H9 (cell line): ENCODE results near the gene GARNL3. TPM values are rescaled to one million over a fixed set of nuclear protein-coding genes. Genes with fewer than 3 reads are reported as not detected.

Experiments used
- DNase-seq: peaks from one replicate; pipeline ENCODE4 v3.0.0-alpha.2; 2017
- H2AFZ ChIP-seq: one replicate; pipeline ENCODE4 v1.6.1; 2013; ENCODE audit warnings: mild to moderate bottlenecking, low read length, control low read depth, moderate library complexity
- H2AK5ac ChIP-seq: 2 replicates; pipeline ENCODE4 v1.6.1; 2013; ENCODE audit warnings: low read length, control low read depth, mixed read lengths; ENCODE audit not compliant: insufficient read length
- H2BK120ac ChIP-seq: one replicate; pipeline ENCODE4 v1.6.1; 2013; ENCODE audit warnings: low read depth, mild to moderate bottlenecking, low read length, control low read depth, inconsistent platforms; ENCODE audit not compliant: poor library complexity, severe bottlenecking
- H2BK12ac ChIP-seq: 2 replicates; pipeline ENCODE4 v1.6.1; 2013; ENCODE audit warnings: low read length, control low read depth, mixed read lengths, low read depth; ENCODE audit not compliant: insufficient read length
- H2BK15ac ChIP-seq: 2 replicates; pipeline ENCODE4 v1.6.1; 2013; ENCODE audit warnings: low read depth, low read length, control low read depth
- H2BK20ac ChIP-seq: one replicate; pipeline ENCODE4 v1.6.1; 2013; ENCODE audit warnings: low read depth, mild to moderate bottlenecking, low read length, control low read depth, inconsistent platforms; ENCODE audit not compliant: poor library complexity, severe bottlenecking
- H2BK5ac ChIP-seq: 2 replicates; pipeline ENCODE4 v1.6.1; 2013; ENCODE audit warnings: low read length, control low read depth, mixed read lengths; ENCODE audit not compliant: insufficient read length
- H3K14ac ChIP-seq: 2 replicates; pipeline ENCODE4 v1.6.1; 2013; ENCODE audit warnings: low read length, control low read depth; ENCODE audit not compliant: insufficient read depth
- H3K18ac ChIP-seq: 2 replicates; pipeline ENCODE4 v1.6.1; 2013; ENCODE audit warnings: low read depth, mild to moderate bottlenecking, mixed read lengths, low read length, control low read depth; ENCODE audit not compliant: insufficient read length
- H3K23ac ChIP-seq: 2 replicates; pipeline ENCODE4 v1.6.1; 2013; ENCODE audit warnings: low read length, control low read depth, mixed read lengths, low read depth; ENCODE audit not compliant: insufficient read length
- H3K23me2 ChIP-seq: 2 replicates; pipeline ENCODE4 v1.6.1; 2013; ENCODE audit warnings: low read depth, mild to moderate bottlenecking, mixed read lengths, low read length, control low read depth; ENCODE audit not compliant: insufficient read length, poor library complexity, severe bottlenecking
- H3K27ac ChIP-seq: 2 replicates; pipeline ENCODE4 v1.5.1; 2013; ENCODE audit warnings: low read length, control low read depth, mixed read lengths, low read depth; ENCODE audit not compliant: insufficient read length
- H3K27me3 ChIP-seq: 2 replicates; pipeline ENCODE4 v1.6.1; 2013; ENCODE audit warnings: low read length, control low read depth, inconsistent platforms; ENCODE audit not compliant: insufficient read depth
- H3K4ac ChIP-seq: 2 replicates; pipeline ENCODE4 v1.6.1; 2013; ENCODE audit warnings: low read depth, mild to moderate bottlenecking, control low read depth, inconsistent platforms, low read length, moderate library complexity
- H3K4me1 ChIP-seq: 2 replicates; pipeline ENCODE4 v1.6.1; 2013; ENCODE audit warnings: low read length, control low read depth, inconsistent platforms; ENCODE audit not compliant: insufficient read depth
- H3K4me2 ChIP-seq: 2 replicates; pipeline ENCODE4 v1.6.1; 2013; ENCODE audit warnings: low read length, control low read depth, mixed read lengths; ENCODE audit not compliant: insufficient read length, insufficient read depth
- H3K56ac ChIP-seq: 2 replicates; pipeline ENCODE4 v1.6.1; 2013; ENCODE audit warnings: low read depth, mild to moderate bottlenecking, mixed read lengths, low read length, control low read depth; ENCODE audit not compliant: insufficient read length
- H3K79me1 ChIP-seq: 2 replicates; pipeline ENCODE4 v1.6.1; 2013; ENCODE audit warnings: low read depth, mild to moderate bottlenecking, moderate library complexity, low read length, control low read depth, inconsistent platforms; ENCODE audit not compliant: insufficient read depth, poor library complexity, severe bottlenecking
- H3K79me2 ChIP-seq: 2 replicates; pipeline ENCODE4 v1.6.1; 2013; ENCODE audit warnings: low read length, control low read depth, inconsistent platforms; ENCODE audit not compliant: insufficient read depth
- H3K9ac ChIP-seq: 2 replicates; pipeline ENCODE4 v1.6.1; 2013; ENCODE audit warnings: low read length, control low read depth, mixed read lengths; ENCODE audit not compliant: insufficient read length; ENCODE audit errors: extremely low read depth
- H3K9me3 ChIP-seq: one replicate; pipeline ENCODE4 v1.6.1; 2013; ENCODE audit warnings: low read depth, low read length, inconsistent platforms; ENCODE audit not compliant: control insufficient read depth
- H3T11ph ChIP-seq: one replicate; pipeline ENCODE4 v1.6.1; 2013; ENCODE audit warnings: mild to moderate bottlenecking, low read length, control low read depth, inconsistent platforms
- H4K20me1 ChIP-seq: one replicate; pipeline ENCODE4 v1.6.1; 2013; ENCODE audit not compliant: control insufficient read depth, insufficient read length, insufficient read depth
- H4K5ac ChIP-seq: 2 replicates; pipeline ENCODE4 v1.6.1; 2013; ENCODE audit warnings: low read depth, mild to moderate bottlenecking, mixed read lengths, low read length, control low read depth; ENCODE audit not compliant: insufficient read length
- H4K8ac ChIP-seq: replicated peaks from 2 replicates; pipeline ENCODE4 v1.6.1; 2013; ENCODE audit warnings: low read length, control low read depth, mixed read lengths, low read depth; ENCODE audit not compliant: insufficient read length
- H4K91ac ChIP-seq: 2 replicates; pipeline ENCODE4 v1.6.1; 2013; ENCODE audit warnings: low read depth, mild to moderate bottlenecking, moderate library complexity, mixed read lengths, low read length, control low read depth; ENCODE audit not compliant: insufficient read length
- H3K27ac Mint-ChIP-seq, 3 experiments: 2 replicates in 2 of 3; 3 replicates in 1 of 3; pipeline ENCODE4 v1.8.0; 2020 to 2021; ENCODE audit warnings: mixed read lengths in 3 of 3, mild to moderate bottlenecking in 1 of 3, moderate library complexity in 1 of 3
- H3K27me3 Mint-ChIP-seq: 2 replicates; pipeline ENCODE4 v1.8.0; 2021; ENCODE audit warnings: low read depth, mild to moderate bottlenecking, moderate library complexity, mixed read lengths
- H3K36me3 Mint-ChIP-seq, 3 experiments: 2 replicates in 2 of 3; 3 replicates in 1 of 3; pipeline ENCODE4 v1.8.0; 2020 to 2021; ENCODE audit warnings: low read depth in 3 of 3, mixed read lengths in 3 of 3; ENCODE audit not compliant: insufficient read depth in 1 of 3
- H3K4me1 Mint-ChIP-seq, 2 experiments: 2 replicates each; pipeline ENCODE4 v1.8.0; 2020; ENCODE audit warnings: mixed read lengths in 2 of 2
- H3K4me3 Mint-ChIP-seq, 2 experiments: 2 replicates in 1 of 2; 3 replicates in 1 of 2; pipeline ENCODE4 v1.8.0; 2020 to 2021; ENCODE audit warnings: mild to moderate bottlenecking in 2 of 2, mixed read lengths in 2 of 2, moderate library complexity in 1 of 2
- H3K9me3 Mint-ChIP-seq, 2 experiments: 2 replicates in 1 of 2; 3 replicates in 1 of 2; pipeline ENCODE4 v1.8.0; 2020; ENCODE audit warnings: mild to moderate bottlenecking in 2 of 2, mixed read lengths in 2 of 2, moderate library complexity in 1 of 2
- CTCF ChIP-seq: fragments of 200-600 bp; sonication (generic); conservative IDR thresholded peaks from 3 replicates; pipeline ENCODE4 v1.8.0; 2021; ENCODE audit warnings: antibody characterized with exemption, mild to moderate bottlenecking
- WGBS: extraction: QIAGEN DNeasy Blood & Tissue Kit; methylation state at CpG from one replicate; pipeline ENCODE4 v1.1.7; 2013; ENCODE audit warnings: missing lambda C conversion rate, low lambda C conversion rate, mixed read lengths; ENCODE audit not compliant: insufficient read length; ENCODE audit errors: extremely low coverage; 5-methylcytosine and 5-hydroxymethylcytosine counted together
- total RNA-seq: library from RNA; stranded (reverse); gene quantifications from 2 replicates; pipeline ENCODE4 v1.2.1, GENCODE V29; 2021

GARNL3 gene
- total RNA-seq, 1 experiment from 2014 or later: 8.7 TPM

- Histone ChIP-seq H3K4me2 (no peak overlapping the region), H3K23me2 (no peaks in the 10 kb centered on the region), H3K27me3 (no peaks in the 10 kb centered on the region), H3K4me1 (no peaks in the 10 kb centered on the region), H3K27ac (no peak overlapping the region), H3K79me2 (no peaks in the 10 kb centered on the region), H2BK12ac (no peak overlapping the region), H3K4ac (no peak overlapping the region), H3K9me3 (no peaks in the 10 kb centered on the region), H4K91ac (no peak overlapping the region), H3K18ac (no peak overlapping the region), H2BK20ac (no peak overlapping the region), H3K79me1 (no peaks in the 10 kb centered on the region), H3T11ph (no peak overlapping the region), H3K14ac (no peak overlapping the region), H3K23ac (no peak overlapping the region), H4K8ac (no peak overlapping the region), H2BK15ac (no peak overlapping the region), H4K5ac (no peak overlapping the region), H4K20me1 (no peaks in the 10 kb centered on the region), H2BK120ac (no peak overlapping the region), H3K9ac (no peak overlapping the region), H3K56ac (no peak overlapping the region), H2AK5ac (no peak overlapping the region), H2BK5ac (no peak overlapping the region), H2AFZ (no peak overlapping the region)
- peaks cover 0 to 4% (median 4%) of the 10 kb centered on the region in 3 experiments; a peak in 3 of 7 replicates for H3K36me3 Mint-ChIP-seq
- H3K27ac Mint-ChIP-seq: no peak overlapping the region
- no peak overlapping the region for H3K4me3 Mint-ChIP-seq
- DNase-seq: no peak
- no CpG with 5 or more reads among the region's 1 CpG for WGBS
- no peaks in the 10 kb centered on the region for H3K27me3 Mint-ChIP-seq
- H3K4me1 Mint-ChIP-seq: peaks cover 7 to 11% of the 10 kb centered on the region in 2 experiments; a peak in 3 of 4 replicates
- H3K9me3 Mint-ChIP-seq: peaks cover 2% of the 10 kb centered on the region in 2 experiments; a peak in 2 of 5 replicates
- no peak for TF ChIP-seq CTCF
These were observed 13.2 kb downstream of the GARNL3 start for GRCh38 chr9:127277770-127278169.
